ENCODE results near the gene DAGLA. TPM values are rescaled to one million over a fixed set of nuclear protein-coding genes. Genes with fewer than 3 reads are reported as not detected.

DAGLA gene
- total and polyA plus RNA-seq, 2 donors (not counting 1 experiment from before 2014, with no cell fraction given), result 0.06 TPM; not detected in 1

DNA sequence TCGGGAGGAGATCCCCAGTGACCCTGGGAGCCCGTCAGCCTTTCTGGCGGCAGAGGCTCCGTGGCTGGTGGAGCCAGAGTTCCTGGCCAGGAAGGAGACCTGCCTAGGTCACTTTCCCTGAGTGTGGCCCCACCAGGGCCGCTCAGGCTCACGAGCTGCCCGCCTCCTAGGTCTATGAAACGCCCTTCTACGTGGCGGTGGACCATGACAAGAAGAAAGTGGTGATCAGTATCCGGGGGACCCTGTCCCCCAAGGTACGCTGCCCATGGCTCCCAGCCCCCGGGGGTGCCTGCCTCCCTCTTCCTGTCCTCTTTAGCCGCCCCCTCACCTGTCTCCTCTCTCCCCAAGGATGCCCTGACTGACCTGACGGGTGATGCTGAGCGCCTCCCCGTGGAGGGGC, 55.2 kb downstream of the DAGLA start:
- no peak overlapping the region for H3K4me3 ChIP-seq (ENCODE audit: control extremely low read depth in 1 of 5, extremely low read depth in 1 of 5, insufficient read depth in 1 of 5, low read depth in 2 of 5, low read length in 4 of 5)
- no peaks in the 10 kb centered on the region for H3K79me2 ChIP-seq (ENCODE audit: control insufficient read depth, insufficient read depth, low read length)
- no peaks in the 10 kb centered on the region for H4K20me1 ChIP-seq (ENCODE audit: control insufficient read depth, insufficient read depth, low read length, poor library complexity, severe bottlenecking)
- H3K27ac ChIP-seq (ENCODE audit: low read length in 2 of 2), result no peak overlapping the region
- no peaks in the 10 kb centered on the region for H3K9me3 Mint-ChIP-seq (ENCODE audit: insufficient read depth)
- DNase-seq (no peak), ATAC-seq (ENCODE audit: low read depth) (no peak)
- H3K4me2 ChIP-seq (replicated peaks; ENCODE audit: low read depth, low read length, poor library complexity, severe bottlenecking), result no peak overlapping the region
- no peaks in the 10 kb centered on the region for H3K36me3 ChIP-seq (replicated peaks in 1 of 2; ENCODE audit: control extremely low read depth in 1 of 2, control insufficient read depth in 1 of 2, extremely low read depth in 1 of 2, insufficient read depth in 2 of 2, low read length in 1 of 2)
- intact Hi-C loops (cut with micrococcal nuclease), result no loop called here
- WGBS (ENCODE audit: insufficient coverage), result 90% methylated on average over 17 of the region's 17 CpGs
- ChIA-PET POLR2A (no interaction called here), CTCF (interaction anchor here (0.6 to 1.6 kb wide), 3 partner anchors 10 to 364 kb away, joined by 3 to 4 read pairs (median 3); no protein-coding TSS in a partner anchor)
- peaks cover 0 to 4% (median 0%) of the 10 kb centered on the region in 3 donors for H3K9me3 ChIP-seq (ENCODE audit: control extremely low read depth in 1 of 3, control insufficient read depth in 2 of 3, insufficient read depth in 1 of 3, low read length in 2 of 3)
- no peak overlapping the region for H3K4me3 Mint-ChIP-seq
- no peaks in the 10 kb centered on the region for H3K27me3 ChIP-seq (replicated peaks in 1 of 4; ENCODE audit: control extremely low read depth in 1 of 4, control insufficient read depth in 3 of 4, insufficient read depth in 4 of 4, low read length in 3 of 4)
- H3K4me1 ChIP-seq (ENCODE audit: control insufficient read depth in 2 of 2, insufficient read depth in 2 of 2, low read length in 2 of 2), result peaks cover 0 to 8% of the 10 kb centered on the region in 2 donors
- no peak overlapping the region for H3K9ac ChIP-seq (ENCODE audit: low read length)
- H2AFZ ChIP-seq (ENCODE audit: insufficient read depth, low read depth, low read length, poor library complexity, severe bottlenecking), result no peak overlapping the region
- no peaks in the 10 kb centered on the region for H3K27me3 Mint-ChIP-seq
- peaks cover 2% of the 10 kb centered on the region for H3K4me1 Mint-ChIP-seq
- TF ChIP-seq EZH2 (IDR thresholded peaks at IDR 0.05; ENCODE audit: borderline replicate concordance, insufficient read depth, low read depth, low read length, poor library complexity, severe bottlenecking), result no peak
- TF ChIP-seq, protein P1, sequence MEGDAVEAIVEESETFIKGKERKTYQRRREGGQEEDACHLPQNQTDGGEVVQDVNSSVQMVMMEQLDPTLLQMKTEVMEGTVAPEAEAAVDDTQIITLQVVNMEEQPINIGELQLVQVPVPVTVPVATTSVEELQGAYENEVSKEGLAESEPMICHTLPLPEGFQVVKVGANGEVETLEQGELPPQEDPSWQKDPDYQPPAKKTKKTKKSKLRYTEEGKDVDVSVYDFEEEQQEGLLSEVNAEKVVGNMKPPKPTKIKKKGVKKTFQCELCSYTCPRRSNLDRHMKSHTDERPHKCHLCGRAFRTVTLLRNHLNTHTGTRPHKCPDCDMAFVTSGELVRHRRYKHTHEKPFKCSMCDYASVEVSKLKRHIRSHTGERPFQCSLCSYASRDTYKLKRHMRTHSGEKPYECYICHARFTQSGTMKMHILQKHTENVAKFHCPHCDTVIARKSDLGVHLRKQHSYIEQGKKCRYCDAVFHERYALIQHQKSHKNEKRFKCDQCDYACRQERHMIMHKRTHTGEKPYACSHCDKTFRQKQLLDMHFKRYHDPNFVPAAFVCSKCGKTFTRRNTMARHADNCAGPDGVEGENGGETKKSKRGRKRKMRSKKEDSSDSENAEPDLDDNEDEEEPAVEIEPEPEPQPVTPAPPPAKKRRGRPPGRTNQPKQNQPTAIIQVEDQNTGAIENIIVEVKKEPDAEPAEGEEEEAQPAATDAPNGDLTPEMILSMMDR (IDR thresholded peaks at IDR 0.05), result no peak
- H3K27ac Mint-ChIP-seq, result no peak overlapping the region

DNA sequence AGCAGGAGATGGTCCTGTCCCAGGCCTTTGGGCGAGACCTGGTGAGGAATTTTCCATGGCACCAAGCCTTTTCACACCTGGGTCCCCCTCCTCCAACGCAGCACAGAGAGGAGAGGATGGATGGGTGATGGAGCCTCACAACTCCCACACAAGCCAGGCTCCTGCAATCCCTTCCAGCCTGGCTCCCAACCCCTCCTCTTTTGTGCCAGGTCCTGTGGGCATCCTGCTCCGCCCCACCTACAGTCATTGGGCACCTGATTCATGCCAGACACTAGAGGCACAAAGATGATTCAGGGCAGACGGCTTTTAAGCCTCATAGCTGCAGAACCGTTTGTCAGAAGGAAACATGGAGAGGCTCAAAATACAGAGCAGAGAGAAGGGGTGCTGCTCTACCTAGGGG, 56.1 kb downstream of the DAGLA start:
- no peak for DNase-seq

More for the DNA sequence above, 56.1 kb downstream of the DAGLA start:
- no peak for TF ChIP-seq EZH2 (IDR thresholded peaks at IDR 0.05; ENCODE audit: borderline replicate concordance, insufficient read depth, low read depth, low read length, poor library complexity, severe bottlenecking)
- TF ChIP-seq, protein P1 (IDR thresholded peaks at IDR 0.05), result no peak
- 79% methylated on average over 3 of the region's 5 CpGs for WGBS (ENCODE audit: insufficient coverage)
- intact Hi-C loops (cut with micrococcal nuclease), result no loop called here
- Histone ChIP-seq H3K4me2 (replicated peaks; ENCODE audit: low read depth, low read length, poor library complexity, severe bottlenecking) (no peak overlapping the region), H3K79me2 (ENCODE audit: control insufficient read depth, insufficient read depth, low read length) (no peaks in the 10 kb centered on the region), H3K4me1 (ENCODE audit: control insufficient read depth in 2 of 2, insufficient read depth in 2 of 2, low read length in 2 of 2) (peaks cover 0 to 8% of the 10 kb centered on the region in 2 donors), H3K9me3 (ENCODE audit: control extremely low read depth in 1 of 3, control insufficient read depth in 2 of 3, insufficient read depth in 1 of 3, low read length in 2 of 3) (peaks cover 0 to 4% (median 0%) of the 10 kb centered on the region in 3 donors), H3K27me3 (replicated peaks in 1 of 4; ENCODE audit: control extremely low read depth in 1 of 4, control insufficient read depth in 3 of 4, insufficient read depth in 4 of 4, low read length in 3 of 4) (no peaks in the 10 kb centered on the region), H4K20me1 (ENCODE audit: control insufficient read depth, insufficient read depth, low read length, poor library complexity, severe bottlenecking) (no peaks in the 10 kb centered on the region), H3K4me3 (ENCODE audit: control extremely low read depth in 1 of 5, extremely low read depth in 1 of 5, insufficient read depth in 1 of 5, low read depth in 2 of 5, low read length in 4 of 5) (no peak overlapping the region), H3K36me3 (replicated peaks in 1 of 2; ENCODE audit: control extremely low read depth in 1 of 2, control insufficient read depth in 1 of 2, extremely low read depth in 1 of 2, insufficient read depth in 2 of 2, low read length in 1 of 2) (no peaks in the 10 kb centered on the region), H3K9ac (ENCODE audit: low read length) (no peak overlapping the region), H3K27ac (ENCODE audit: low read length in 2 of 2) (no peak overlapping the region), H2AFZ (ENCODE audit: insufficient read depth, low read depth, low read length, poor library complexity, severe bottlenecking) (no peak overlapping the region)
- ATAC-seq (ENCODE audit: low read depth), result no peak
- Mint-ChIP-seq H3K9me3 (ENCODE audit: insufficient read depth) (no peaks in the 10 kb centered on the region), H3K27me3 (no peaks in the 10 kb centered on the region), H3K4me3 (no peak overlapping the region), H3K4me1 (peaks cover 2% of the 10 kb centered on the region), H3K27ac (no peak overlapping the region)
- POLR2A ChIA-PET, result no interaction called here
- CTCF ChIA-PET, result interaction anchor here (1.5 to 1.6 kb wide), 2 partner anchors 11 kb away, joined by 3 to 4 read pairs; no protein-coding TSS in a partner anchor
